Right lung (tissue), 10 donors: ENCODE data around the gene TLX3. TPM values are rescaled to one million over a fixed set of nuclear protein-coding genes. Genes with fewer than 3 reads are reported as not detected.
"Not testable (repeated sequence)": the region's sequence is repeated elsewhere in the genome, so short reads cannot be mapped to it uniquely, and the experiment has no call there.

ENCODE experiments used
- DNase-seq, 2 donors: peaks; one replicate each; pipeline ENCODE4 v3.0.0-alpha.2; 2013
- long read RNA-seq, 8 donors: transcript quantifications; one replicate each; lab custom pipeline, GENCODE V29; 2026
- polyA plus RNA-seq, 5 donors: library from polyadenylated mRNA; unstranded; fragments of 120-200 nt; gene quantifications; one replicate each; pipeline versions ENCODE4 v1.2.1 to v1.2.3, GENCODE V29; 2013; ENCODE audit warnings: inconsistent platforms in 1 of 5, low replicate concordance in 1 of 5; ENCODE audit not compliant: insufficient read length in 5 of 5, insufficient read depth in 1 of 5

TLX3 gene
- polyA plus RNA-seq = not detected
- long read RNA-seq, donor 1 = 0 reads
- long read RNA-seq, donor 2 = 0 reads
- long read RNA-seq, donor 3 = 0 reads
- long read RNA-seq, donor 4 = 0 reads
- long read RNA-seq, donor 5 = 0 reads
- long read RNA-seq, donor 6 = 0 reads
- long read RNA-seq, donor 7 = 0 reads
- long read RNA-seq, donor 8 = 0 reads

- no peak for DNase-seq
Measured at GRCh38 chr5:171308453-171309275, at the start of gene TLX3. Gene TLX3, plus strand, starts transcription at chr5:171309248. Its CDS starts 118 bp downstream, at chr5:171309366.

DNA sequence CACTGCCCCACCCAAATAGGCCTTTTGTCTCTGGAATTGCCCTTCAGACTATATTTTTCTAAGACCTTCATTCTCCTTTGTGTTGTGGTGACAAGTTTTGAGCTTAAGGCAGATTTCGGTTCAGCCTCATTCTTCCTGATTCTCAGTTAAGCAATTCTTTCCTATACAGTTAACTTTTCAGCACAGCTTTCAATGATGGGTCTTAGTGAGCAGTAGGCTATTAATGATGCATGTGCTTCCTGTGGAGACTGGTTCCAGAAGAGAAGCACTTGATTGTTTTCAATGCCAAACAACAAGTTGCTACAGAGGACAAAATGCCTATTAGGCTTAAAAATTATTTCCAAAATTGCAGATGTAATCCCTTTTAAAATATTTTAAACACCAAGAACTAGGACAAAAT, 47.7 kb upstream of the TLX3 start:
- DNase-seq = no peak

- no peak for DNase-seq
Measured at GRCh38 chr5:171261904-171262303, 47.1 kb upstream of the TLX3 start.

DNA sequence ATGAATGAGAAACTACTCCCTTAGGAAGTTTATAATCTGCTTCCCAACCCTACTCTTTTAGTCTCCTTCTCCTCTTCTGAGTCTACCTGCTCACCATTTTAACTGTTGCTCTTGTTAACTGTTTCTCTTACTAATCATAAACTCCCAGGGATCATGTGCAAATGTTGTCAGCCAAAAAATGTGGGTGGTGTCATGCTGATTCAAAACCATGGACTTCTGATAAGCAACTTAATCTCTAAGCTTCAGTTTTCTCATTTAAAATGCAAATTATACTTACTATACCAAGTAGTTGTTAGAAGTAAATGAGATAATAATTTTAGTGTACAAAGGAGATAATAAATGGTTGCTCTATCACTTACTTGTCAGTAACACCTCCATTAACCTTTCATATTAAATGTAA, 45.9 kb upstream of the TLX3 start:
- DNase-seq = no peak

- DNase-seq = no peak
Measured at GRCh38 chr5:171264843-171265242, 44.2 kb upstream of the TLX3 start.

DNA sequence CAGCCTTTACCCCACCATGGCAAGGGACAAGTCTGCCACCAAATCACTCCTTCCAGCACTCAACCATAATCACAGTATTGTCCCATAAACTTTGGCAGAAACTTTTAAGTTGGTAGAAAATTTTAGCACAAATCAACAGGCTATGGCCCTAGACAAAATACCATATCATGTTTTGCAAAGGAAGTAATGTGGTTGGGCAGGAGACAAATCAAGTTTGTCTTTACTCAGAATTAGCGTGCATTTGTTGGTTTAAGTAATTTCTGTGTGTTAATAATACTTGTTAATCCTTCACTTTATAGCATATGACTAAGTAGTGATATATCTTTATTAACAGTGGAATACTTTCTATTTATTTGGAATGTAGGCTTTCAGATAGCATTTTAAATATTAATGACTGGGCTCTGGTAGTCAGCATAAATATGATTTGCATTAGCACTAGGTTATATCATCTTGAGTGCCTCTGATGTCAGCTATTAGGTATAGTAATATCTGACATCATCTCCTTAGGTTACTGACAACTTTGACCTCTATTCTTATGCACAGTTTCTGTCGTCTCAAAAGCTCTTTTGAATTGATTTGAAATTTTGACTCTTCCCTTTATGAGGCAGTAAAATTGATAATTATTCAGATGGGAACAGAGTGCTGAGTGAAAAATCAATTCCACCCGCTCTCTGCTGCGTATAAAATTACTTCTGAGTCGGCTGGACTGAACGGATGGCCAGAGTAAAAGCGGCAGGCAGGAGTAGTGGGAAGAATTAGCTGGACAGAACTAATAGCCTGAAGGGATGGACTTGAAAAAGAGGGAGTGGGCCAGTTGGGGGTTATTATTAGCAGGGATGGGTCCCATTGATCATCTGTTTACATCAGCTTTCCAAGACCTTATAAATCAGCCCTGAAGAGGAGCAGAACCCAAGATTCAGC, 40.1 kb upstream of the TLX3 start:
- DNase-seq = no peak

GRCh38 chr5:171269717-171270116, 39.3 kb upstream of the TLX3 start:
- DNase-seq = no peak

DNA sequence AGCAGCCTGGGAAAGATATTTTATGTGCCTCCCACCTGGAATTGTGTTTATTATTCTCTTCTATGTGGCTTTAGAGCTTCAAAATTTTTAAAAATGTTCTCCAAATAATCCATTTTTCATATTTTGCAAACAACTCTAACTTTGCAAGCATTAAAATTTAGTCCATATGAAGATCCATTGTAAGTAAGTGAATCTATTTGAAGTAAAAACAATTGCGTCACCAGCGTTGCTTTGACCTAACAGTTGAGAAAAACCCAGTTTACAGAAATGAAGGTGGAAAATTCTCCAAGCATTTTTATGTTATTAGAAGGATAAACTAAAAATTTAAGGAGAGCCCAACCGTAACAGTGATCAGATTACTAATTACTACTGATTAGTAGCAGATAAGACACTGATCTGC, 38.9 kb upstream of the TLX3 start:
- DNase-seq = no peak

DNA sequence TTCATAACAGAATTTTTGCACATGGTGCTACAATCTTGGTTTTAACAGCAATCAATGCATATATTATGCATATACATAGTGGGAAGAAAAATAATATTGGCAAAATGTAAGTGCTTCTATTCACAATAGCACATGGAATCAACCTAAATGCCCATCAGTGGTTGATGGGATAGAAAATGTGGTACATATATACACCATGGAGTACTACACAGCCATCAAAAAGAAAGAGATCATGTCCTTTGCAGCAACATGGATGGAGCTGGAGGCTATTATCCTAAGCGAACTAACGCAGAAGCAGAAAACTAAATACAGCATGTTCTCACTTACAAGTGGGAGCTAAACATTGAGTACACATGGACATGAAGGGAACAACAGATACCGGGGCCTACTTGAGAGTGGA, 37.2 kb upstream of the TLX3 start:
- DNase-seq = no peak

GRCh38 chr5:171272996-171273970, 35.8 kb upstream of the TLX3 start:
- no peak for DNase-seq

- DNase-seq = no peak
Measured at GRCh38 chr5:171275841-171276544, 33.1 kb upstream of the TLX3 start.

DNA sequence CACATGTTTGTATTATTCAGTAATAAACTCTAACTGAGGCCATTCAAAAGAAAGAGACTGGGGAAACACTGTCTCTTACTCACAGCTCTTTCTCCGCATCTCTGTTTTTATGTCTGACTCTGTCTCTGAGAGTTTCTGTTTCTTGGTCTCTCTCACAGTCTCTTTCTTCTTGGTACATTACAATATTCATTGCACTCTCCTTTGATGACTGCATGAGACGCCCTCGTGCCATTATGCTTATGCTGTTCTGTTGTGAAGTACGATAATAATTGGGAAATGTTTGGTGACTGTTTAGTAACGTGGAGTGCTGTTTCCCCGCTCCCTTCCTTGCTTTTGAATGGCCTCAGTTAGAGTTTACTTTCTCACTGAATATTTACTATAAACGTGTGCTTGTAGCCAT, 25.3 kb upstream of the TLX3 start:
- no peak for DNase-seq

- DNase-seq = no peak
Measured at GRCh38 chr5:171285465-171285864, 23.6 kb upstream of the TLX3 start.

GRCh38 chr5:171288066-171288465, 21.0 kb upstream of the TLX3 start:
- no peak for DNase-seq

DNA sequence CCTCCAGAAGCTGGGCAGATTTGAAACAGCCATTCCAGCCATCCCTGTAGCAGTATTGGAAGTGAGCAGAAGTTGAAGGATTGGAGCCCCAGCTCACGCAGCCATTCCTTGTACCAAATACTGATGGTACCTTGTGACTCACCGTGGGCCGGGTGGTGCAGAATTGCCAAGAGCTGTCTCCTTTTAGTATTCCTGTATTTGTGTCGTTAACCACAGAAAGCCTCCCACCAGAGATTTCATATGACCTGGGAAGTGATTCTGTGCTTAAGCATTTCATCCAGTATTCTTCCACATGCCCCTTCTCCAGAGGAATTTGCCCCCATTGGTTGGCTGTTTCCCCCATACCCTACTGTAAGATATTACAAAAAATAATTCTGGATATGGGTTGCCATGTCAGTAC, 17.7 kb upstream of the TLX3 start:
- DNase-seq = no peak

GRCh38 chr5:171295299-171295698, 13.7 kb upstream of the TLX3 start:
- no peak for DNase-seq

DNA sequence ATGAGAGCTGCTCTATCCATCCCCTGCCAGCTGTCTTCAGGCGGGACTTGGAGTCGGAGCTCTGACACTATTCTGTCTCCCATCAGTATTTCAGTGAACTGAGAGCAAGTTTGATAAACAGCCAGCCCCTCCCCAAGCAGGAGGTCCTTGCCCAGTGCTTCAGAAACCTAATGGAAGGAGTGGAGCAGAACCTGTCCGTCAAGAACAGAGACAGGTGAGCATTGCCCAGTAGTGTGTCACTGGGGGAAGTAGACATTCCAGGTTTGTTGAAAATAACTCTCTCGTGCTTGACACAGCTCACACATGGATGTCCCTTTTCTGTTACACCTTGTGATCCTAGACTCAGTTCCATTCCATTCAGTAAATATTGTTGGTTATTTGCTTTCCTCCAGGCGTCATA, 13.2 kb upstream of the TLX3 start:
- DNase-seq = no peak

GRCh38 chr5:171297941-171298340, 11.1 kb upstream of the TLX3 start:
- DNase-seq = not testable (repeated sequence)

GRCh38 chr5:171299228-171299627, 9.8 kb upstream of the TLX3 start:
- DNase-seq = no peak

- DNase-seq = no peak
Measured at GRCh38 chr5:171299851-171300250, 9.2 kb upstream of the TLX3 start.

DNA sequence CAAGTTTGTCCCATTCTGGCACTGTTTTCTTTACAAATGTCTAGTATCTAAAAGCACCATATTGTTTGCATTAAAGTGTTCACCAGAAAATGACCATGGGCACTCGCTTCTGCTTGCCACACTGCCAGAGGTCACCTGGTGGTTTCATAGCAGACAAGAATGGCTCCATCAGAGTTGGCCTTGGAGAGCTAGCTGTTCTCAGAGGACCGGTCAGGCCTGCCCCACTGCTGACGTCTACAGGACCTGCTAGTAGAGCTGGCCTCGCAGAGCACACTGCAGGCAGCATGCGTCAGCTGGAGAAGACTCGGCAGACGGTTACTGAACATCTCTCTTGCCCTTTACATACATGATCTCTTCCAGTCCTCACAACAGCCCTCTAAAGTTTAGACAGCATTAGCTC, 8.7 kb upstream of the TLX3 start:
- DNase-seq = no peak
